Activated T-helper 1 cell treated with anti-CD3 and anti-CD28 coated beads, Interleukin-12 subunit alpha, Interleukin-12 subunit beta, Interleukin-2, Interleukin-4 antibody, amounts not matched to agents 30 ng/mL and 10 ng/mL and 1 ng/mL, durations not matched to agents 14 hours and 24 hours and 36 hours (primary cell): ENCODE measurements around the gene MR1. TPM values are rescaled to one million over a fixed set of nuclear protein-coding genes. Genes with fewer than 3 reads are reported as not detected.

Experiments
- DNase-seq: peaks from one replicate; pipeline ENCODE4 v3.0.0; 2021; ENCODE audit warnings: low spot score
- H3K27ac Mint-ChIP-seq: one replicate; pipeline ENCODE4 v1.8.0; 2021; ENCODE audit warnings: mild to moderate bottlenecking, mixed read lengths
- H3K27me3 Mint-ChIP-seq: one replicate; pipeline ENCODE4 v1.8.0; 2022; ENCODE audit warnings: mild to moderate bottlenecking, moderate library complexity, mixed read lengths; ENCODE audit not compliant: insufficient read depth
- H3K36me3 Mint-ChIP-seq: one replicate; pipeline ENCODE4 v1.8.0; 2021; ENCODE audit warnings: low read depth, mixed read lengths
- H3K4me1 Mint-ChIP-seq: one replicate; pipeline ENCODE4 v1.8.0; 2021; ENCODE audit warnings: low read depth, mixed read lengths
- H3K4me3 Mint-ChIP-seq: one replicate; pipeline ENCODE4 v1.8.0; 2021; ENCODE audit warnings: mild to moderate bottlenecking, moderate library complexity, mixed read lengths
- H3K9me3 Mint-ChIP-seq: one replicate; pipeline ENCODE4 v1.8.0; 2021; ENCODE audit warnings: mixed read lengths
- intact Hi-C: fragments of 100-400 bp; cut with micrococcal nuclease; formaldehyde crosslinking; loops from one replicate; pipeline ENCODE4 v1.15.1; 2024
- total RNA-seq: library from RNA; stranded (reverse); gene quantifications from 2 replicates; pipeline ENCODE4 v1.2.3, GENCODE V29; 2022

Gene MR1
- total RNA-seq, 1 donor from 2014 or later: 17.6 TPM

GRCh38 chr1:181090641-181091126 is 56.9 kb downstream of the MR1 start:
- H3K36me3 Mint-ChIP-seq: peaks cover 45% of the 10 kb centered on the region
- peak; percentile 34 for DNase-seq
- no peaks in the 10 kb centered on the region for H3K9me3 Mint-ChIP-seq
- intact Hi-C loops: loop anchor here (1.0 to 10.0 kb wide), 13 partner anchors 9 to 1524 kb away; partner anchors contain the start of genes ACBD6 and STX6
- peaks cover 63% of the 10 kb centered on the region for H3K4me1 Mint-ChIP-seq
- H3K27ac Mint-ChIP-seq: peak overlapping the region; percentile 95
- H3K4me3 Mint-ChIP-seq: peak overlapping the region; percentile 98
- peaks cover 7% of the 10 kb centered on the region for H3K27me3 Mint-ChIP-seq

DNA sequence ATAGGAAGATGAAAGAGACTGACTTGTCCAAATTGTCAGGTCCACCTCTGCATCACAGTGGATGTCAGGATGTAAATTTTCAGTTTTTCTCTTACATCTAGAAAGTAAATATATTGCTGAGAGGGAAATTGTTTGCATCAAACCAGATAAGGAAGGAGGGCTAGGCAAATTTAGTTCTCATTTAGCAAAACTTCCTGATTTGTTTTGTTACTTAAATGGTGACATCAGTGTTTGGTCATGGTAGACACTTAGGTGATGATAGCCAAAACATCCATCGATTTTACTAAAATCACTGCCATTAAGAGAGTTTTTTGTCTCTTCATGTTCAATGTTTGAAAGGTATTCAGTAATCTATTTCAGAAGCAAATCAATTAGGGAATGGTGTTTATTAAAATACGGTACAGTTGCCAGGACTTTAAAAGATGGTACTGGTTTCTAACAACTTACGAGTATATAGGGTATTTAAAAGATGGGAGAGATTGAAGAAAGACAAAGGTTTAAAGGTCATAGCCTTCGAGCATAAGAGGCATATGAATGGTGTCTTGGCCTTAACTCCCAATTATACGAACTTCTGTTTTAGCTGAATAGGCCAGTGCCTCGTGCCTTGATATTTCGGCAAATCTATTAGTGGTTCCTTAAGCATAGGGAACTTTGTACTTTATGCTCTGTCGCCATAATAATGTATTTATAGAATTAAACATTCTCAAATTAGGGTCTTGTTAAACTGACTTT is 57.7 kb downstream of the MR1 start:
- intact Hi-C loops: loop anchor here (2.0 to 10.0 kb wide), 6 partner anchors 29 to 1523 kb away; partner anchors contain the start of gene ACBD6
- Mint-ChIP-seq H3K4me3 (peak overlapping the region; percentile 98), H3K9me3 (no peaks in the 10 kb centered on the region), H3K27me3 (peaks cover 7% of the 10 kb centered on the region), H3K36me3 (peaks cover 52% of the 10 kb centered on the region), H3K4me1 (peaks cover 67% of the 10 kb centered on the region), H3K27ac (peak overlapping the region; percentile 95)
- no peak for DNase-seq

DNA sequence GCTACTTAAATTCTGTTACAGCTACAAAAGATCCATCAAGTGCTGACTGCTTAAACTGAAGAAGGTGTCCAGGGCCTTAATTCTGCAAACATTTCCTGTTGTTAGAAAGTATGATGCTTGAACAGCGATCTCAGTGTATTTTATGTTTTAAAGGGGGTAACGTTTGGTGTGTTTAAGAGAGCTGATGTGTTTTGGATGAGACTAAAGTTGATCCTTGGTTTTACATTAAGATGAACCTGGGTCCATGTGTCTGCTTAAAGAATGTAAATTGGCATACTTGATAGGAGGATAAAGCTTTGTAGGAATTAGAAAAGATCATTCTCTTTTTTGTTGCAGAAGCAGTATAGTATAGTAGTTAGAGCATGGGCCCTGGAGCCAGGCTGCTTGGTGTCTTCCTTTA is 58.3 kb downstream of the MR1 start:
- H3K4me3 Mint-ChIP-seq: peak overlapping the region; percentile 98
- H3K4me1 Mint-ChIP-seq: peaks cover 68% of the 10 kb centered on the region
- H3K9me3 Mint-ChIP-seq: no peaks in the 10 kb centered on the region
- peaks cover 2% of the 10 kb centered on the region for H3K27me3 Mint-ChIP-seq
- H3K27ac Mint-ChIP-seq: no peak overlapping the region
- intact Hi-C loops: loop anchor here (5.0 to 10.0 kb wide), 3 partner anchors 303 to 1523 kb away; partner anchors contain the start of gene ACBD6
- H3K36me3 Mint-ChIP-seq: peaks cover 54% of the 10 kb centered on the region
- DNase-seq: no peak

DNA sequence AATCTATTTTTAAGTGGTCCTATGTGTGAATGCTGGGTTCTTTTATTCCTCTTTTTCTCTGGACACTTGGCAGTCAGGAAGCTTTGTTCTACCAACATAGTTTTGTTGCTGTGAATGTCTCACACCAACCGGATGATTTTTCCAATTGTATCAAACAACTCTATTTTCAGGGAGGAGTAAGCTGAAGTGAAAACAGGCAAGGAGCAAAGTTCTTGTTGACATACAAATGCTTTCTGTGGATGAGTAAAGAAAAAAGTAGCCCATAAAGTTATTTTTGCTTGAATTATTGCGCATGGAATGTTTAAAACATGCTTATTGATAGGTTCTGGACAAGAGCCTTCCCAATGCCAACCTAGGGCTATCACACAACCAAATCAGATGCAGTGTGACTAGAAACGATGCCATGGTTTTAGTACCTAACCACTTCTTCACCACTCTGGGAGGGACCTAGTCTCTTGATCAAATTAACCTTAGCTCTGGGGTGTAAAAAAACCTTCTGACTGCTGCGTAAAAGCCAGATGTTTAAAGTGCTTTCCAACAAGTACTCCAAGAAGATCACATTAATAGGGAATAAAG is 59.2 kb downstream of the MR1 start:
- Mint-ChIP-seq H3K27ac (no peak overlapping the region), H3K27me3 (peaks cover 1% of the 10 kb centered on the region), H3K4me3 (peak overlapping the region; percentile 77), H3K36me3 (peaks cover 58% of the 10 kb centered on the region), H3K9me3 (no peaks in the 10 kb centered on the region), H3K4me1 (peaks cover 68% of the 10 kb centered on the region)
- DNase-seq: no peak
- intact Hi-C loops: loop anchor here (5.0 to 10.0 kb wide), 3 partner anchors 302 to 1522 kb away; partner anchors contain the start of gene ACBD6

DNA sequence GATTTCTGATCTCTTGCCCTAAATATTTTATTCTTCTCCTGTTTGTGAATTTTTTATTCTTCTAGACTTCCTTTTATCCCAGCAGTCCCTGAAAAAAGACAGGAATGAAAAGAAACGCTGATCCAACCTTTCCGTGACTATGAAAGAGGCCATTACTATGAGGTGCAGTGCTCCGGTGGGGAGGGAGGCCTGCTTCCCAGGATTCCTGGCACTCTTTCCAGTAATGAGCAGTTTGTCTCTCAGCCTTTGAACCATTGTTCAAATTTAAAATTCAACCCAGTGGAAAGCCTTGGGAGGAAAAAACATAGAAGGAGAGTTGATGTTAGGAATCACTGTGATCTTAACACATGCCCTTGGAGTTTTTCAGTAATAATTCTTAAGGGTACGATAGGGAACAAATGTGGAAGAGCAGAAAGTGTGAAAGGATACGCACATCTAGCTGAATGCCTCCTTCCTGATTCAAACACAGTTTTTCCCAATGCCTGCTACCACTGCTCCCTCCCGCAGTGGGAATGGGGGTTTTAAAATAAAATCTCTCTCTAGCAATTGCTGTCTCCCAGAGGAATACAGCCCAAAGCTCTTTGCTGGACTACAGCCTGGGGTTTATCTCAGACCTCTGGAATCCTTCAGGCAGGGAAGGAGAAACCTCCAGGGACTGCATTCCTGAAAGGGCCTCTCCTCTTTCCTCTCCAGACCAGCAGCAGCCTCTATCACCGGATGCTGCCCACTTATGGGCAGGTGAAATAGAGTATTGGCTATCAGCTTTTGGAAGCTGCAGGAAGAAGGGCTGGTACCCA is 60.8 kb downstream of the MR1 start:
- DNase-seq: no peak
- H3K36me3 Mint-ChIP-seq: peaks cover 57% of the 10 kb centered on the region
- H3K27me3 Mint-ChIP-seq: peaks cover 1% of the 10 kb centered on the region
- peak overlapping the region; percentile 29 for H3K4me3 Mint-ChIP-seq
- peaks cover 81% of the 10 kb centered on the region for H3K4me1 Mint-ChIP-seq
- intact Hi-C loops: loop anchor here (5.0 to 10.0 kb wide), 3 partner anchors 300 to 1520 kb away; partner anchors contain the start of gene ACBD6
- no peaks in the 10 kb centered on the region for H3K9me3 Mint-ChIP-seq
- H3K27ac Mint-ChIP-seq: no peak overlapping the region

DNA sequence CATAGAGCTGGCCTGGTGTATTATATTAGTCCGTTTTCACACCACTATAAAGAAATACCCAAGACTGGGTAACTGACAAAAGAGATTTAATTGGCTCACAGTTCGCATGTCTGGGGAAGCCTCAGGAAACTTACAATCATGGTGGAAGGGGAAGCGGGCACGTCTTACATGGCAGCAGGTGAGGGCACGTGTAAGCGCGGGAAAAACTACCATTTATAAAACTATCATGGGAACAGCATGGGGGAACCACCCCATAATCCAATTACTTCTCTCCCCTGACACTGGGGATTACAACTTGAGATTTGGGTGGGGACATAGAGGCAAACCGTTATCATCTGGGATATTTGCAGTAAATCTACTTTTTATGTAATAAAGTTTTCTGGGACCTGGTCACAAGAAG is 61.5 kb downstream of the MR1 start:
- intact Hi-C loops: loop anchor here (10.0 kb wide), 2 partner anchors 300 to 1520 kb away; no protein-coding TSS in a partner anchor
- Mint-ChIP-seq H3K27me3 (peaks cover 1% of the 10 kb centered on the region), H3K36me3 (peaks cover 53% of the 10 kb centered on the region), H3K9me3 (no peaks in the 10 kb centered on the region), H3K4me1 (peaks cover 88% of the 10 kb centered on the region), H3K27ac (no peak overlapping the region), H3K4me3 (no peak overlapping the region)
- DNase-seq: no peak

GRCh38 chr1:181095763-181096184 is 62.0 kb downstream of the MR1 start:
- H3K4me1 Mint-ChIP-seq: peaks cover 90% of the 10 kb centered on the region
- H3K36me3 Mint-ChIP-seq: peaks cover 51% of the 10 kb centered on the region
- intact Hi-C loops: loop anchor here (10.0 kb wide), 2 partner anchors 299 to 1519 kb away; no protein-coding TSS in a partner anchor

GRCh38 chr1:181097242-181097641 is 63.5 kb downstream of the MR1 start:
- intact Hi-C loops: loop anchor here (10.0 kb wide), 2 partner anchors 298 to 1518 kb away; no protein-coding TSS in a partner anchor
- Mint-ChIP-seq H3K27me3 (peaks cover 3% of the 10 kb centered on the region), H3K4me1 (peaks cover 90% of the 10 kb centered on the region), H3K27ac (no peak overlapping the region), H3K4me3 (no peak overlapping the region), H3K9me3 (peaks cover 3% of the 10 kb centered on the region), H3K36me3 (peaks cover 39% of the 10 kb centered on the region)
- no peak for DNase-seq

More at GRCh38 chr1:181095763-181096184, 62.0 kb downstream of the MR1 start:
- peaks cover 2% of the 10 kb centered on the region for H3K9me3 Mint-ChIP-seq
- peaks cover 1% of the 10 kb centered on the region for H3K27me3 Mint-ChIP-seq
- no peak overlapping the region for H3K4me3 Mint-ChIP-seq
- no peak overlapping the region for H3K27ac Mint-ChIP-seq
- no peak for DNase-seq

- H3K27ac Mint-ChIP-seq: peak overlapping the region; percentile 98
- peaks cover 3% of the 10 kb centered on the region for H3K9me3 Mint-ChIP-seq
- peaks cover 3% of the 10 kb centered on the region for H3K27me3 Mint-ChIP-seq
- intact Hi-C loops: loop anchor here (1.0 to 10.0 kb wide), 8 partner anchors 9 to 1515 kb away; partner anchors contain the start of gene TOR1AIP1
- peak overlapping the region; percentile 75 for H3K4me3 Mint-ChIP-seq
- H3K4me1 Mint-ChIP-seq: peaks cover 96% of the 10 kb centered on the region
- DNase-seq: peak; percentile 47
- peaks cover 29% of the 10 kb centered on the region for H3K36me3 Mint-ChIP-seq
These were observed 65.6 kb downstream of the MR1 start for GRCh38 chr1:181099152-181100014.

- intact Hi-C loops: loop anchor here (10.0 kb wide), 1 partner anchor 1215 kb away; the partner anchor contains the start of gene TOR1AIP1
- Mint-ChIP-seq H3K9me3 (peaks cover 3% of the 10 kb centered on the region), H3K4me1 (peaks cover 90% of the 10 kb centered on the region), H3K27me3 (peaks cover 2% of the 10 kb centered on the region), H3K36me3 (peaks cover 21% of the 10 kb centered on the region), H3K4me3 (peak overlapping the region; percentile 75), H3K27ac (peak overlapping the region; percentile 98)
- no peak for DNase-seq
These were observed 66.5 kb downstream of the MR1 start for GRCh38 chr1:181100015-181100905.

- no peak for DNase-seq
- Mint-ChIP-seq H3K27me3 (peaks cover 4% of the 10 kb centered on the region), H3K9me3 (peaks cover 3% of the 10 kb centered on the region), H3K36me3 (peaks cover 16% of the 10 kb centered on the region), H3K27ac (peak overlapping the region; percentile 98), H3K4me1 (peaks cover 88% of the 10 kb centered on the region), H3K4me3 (peak overlapping the region; percentile 75)
- intact Hi-C loops: loop anchor here (10.0 kb wide), 1 partner anchor 1216 kb away; the partner anchor contains the start of gene TOR1AIP1
These were observed 67.2 kb downstream of the MR1 start for GRCh38 chr1:181100934-181101333.
